Stimulated activated CD8-positive, alpha-beta memory T cell treated with anti-CD3 and anti-CD28 coated beads, Interleukin-15, amount 100 ng/mL, for 24 hours (primary cell): ENCODE measurements around the gene APOC4.
A peak's percentile ranks its signal among the peaks of the same experiment; 100 is the strongest.
"Not testable (repeated sequence)": the region's sequence is repeated elsewhere in the genome, so short reads cannot be mapped to it uniquely, and the experiment has no call there.

ENCODE experiments used
- DNase-seq: peaks from one replicate; pipeline ENCODE4 v3.0.0-alpha.2; 2020; ENCODE audit warnings: low read depth

APOC4 gene, protein sequence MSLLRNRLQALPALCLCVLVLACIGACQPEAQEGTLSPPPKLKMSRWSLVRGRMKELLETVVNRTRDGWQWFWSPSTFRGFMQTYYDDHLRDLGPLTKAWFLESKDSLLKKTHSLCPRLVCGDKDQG

DNA sequence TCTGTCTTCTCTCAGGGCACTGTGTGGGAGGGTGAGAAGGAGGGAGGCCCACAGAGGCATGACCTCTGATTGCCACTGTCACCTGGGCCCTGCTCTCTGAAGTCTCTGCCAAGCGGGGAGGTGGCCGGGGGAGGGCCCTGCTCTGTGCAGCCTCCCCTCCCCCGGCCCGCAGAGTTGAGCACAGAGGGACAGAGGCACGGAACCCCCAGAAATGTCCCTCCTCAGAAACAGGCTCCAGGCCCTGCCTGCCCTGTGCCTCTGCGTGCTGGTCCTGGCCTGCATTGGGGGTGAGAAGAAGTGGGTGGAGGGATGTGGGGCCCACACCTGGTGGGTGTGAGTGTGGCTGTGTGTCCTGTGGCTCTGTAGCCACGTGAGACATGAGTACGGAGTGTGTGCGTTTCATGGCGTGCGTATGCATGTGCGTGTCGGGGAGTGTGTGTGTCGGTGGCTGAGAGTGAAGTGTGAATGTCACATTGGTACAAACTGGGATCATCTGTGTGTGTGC lies at the start of gene APOC4:
Gene APOC4, plus strand, starts transcription at position 171 of the 505 bp plus-strand sequence. Its CDS starts 41 bp downstream, at position 212.
- DNase-seq = no peak

DNA sequence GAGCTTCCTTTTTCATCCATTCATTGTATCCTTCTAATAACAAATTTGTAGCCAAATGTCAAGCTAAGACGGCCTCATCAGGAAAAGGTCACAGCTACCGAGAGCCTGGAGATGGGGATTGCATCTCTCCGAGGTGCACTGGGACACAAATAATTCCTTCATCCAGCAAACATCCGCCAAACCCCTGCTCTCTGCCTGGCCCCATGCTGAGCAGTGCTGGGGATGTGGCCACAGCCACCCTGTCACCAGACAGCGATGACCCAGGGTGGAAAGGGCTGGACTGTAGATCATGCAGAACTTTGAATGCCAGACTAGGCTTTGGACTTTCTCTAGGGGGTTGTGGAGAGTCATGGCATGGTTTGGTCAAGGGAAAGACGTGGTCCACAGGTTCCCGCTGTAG lies 49.1 kb upstream of the APOC4 start:
- DNase-seq = no peak

DNA sequence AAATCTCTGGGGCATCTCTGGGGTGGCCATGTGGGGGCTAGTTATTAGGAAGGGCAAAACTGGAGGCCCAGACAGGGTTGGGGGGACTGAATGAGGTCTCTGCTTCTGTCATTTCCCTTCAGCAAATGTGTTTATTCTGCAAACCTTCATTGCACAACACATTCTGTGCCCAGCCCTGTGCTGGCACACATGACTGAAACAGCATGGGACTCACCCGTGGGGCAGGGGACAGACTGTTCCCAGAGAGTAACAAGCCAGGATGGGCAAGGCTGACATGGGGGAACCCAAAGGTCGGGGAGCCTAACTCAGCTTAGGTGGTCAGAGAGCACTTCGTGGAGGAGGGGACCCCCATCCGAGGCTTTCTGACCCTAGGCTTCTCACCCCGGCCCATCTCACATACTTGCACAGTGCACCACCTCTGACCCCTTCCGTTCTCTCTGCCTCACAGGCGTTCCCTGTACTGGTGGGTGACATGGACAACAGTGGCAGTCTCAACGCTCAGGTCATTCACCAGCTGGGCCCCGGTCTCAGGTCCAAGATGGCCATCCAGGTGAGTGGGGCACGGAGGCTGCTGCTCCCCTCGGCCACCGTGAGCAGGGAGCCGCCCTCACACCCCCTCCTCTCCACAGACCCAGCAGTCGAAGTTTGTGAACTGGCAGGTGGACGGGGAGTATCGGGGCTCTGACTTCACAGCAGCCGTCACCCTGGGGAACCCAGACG lies 48.5 kb upstream of the APOC4 start:
- DNase-seq = no peak

DNA sequence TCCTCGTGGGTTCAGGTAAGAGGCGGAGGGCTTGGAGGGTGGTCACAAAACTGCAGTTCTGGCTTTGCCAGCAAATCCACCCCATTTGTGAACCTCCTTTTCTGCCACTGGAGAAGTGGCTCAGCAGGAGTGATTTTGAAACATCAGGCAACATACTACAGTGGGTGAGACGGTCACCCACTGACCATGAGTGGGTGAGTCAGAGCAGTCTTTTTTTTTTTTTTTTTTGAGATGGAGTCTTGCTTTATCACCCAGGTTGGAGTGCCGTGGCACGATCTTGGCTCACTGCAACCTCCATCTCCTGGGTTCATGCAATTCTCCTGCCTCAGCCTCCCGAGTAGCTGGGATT lies 48.0 kb upstream of the APOC4 start:
- DNase-seq = no peak

DNA sequence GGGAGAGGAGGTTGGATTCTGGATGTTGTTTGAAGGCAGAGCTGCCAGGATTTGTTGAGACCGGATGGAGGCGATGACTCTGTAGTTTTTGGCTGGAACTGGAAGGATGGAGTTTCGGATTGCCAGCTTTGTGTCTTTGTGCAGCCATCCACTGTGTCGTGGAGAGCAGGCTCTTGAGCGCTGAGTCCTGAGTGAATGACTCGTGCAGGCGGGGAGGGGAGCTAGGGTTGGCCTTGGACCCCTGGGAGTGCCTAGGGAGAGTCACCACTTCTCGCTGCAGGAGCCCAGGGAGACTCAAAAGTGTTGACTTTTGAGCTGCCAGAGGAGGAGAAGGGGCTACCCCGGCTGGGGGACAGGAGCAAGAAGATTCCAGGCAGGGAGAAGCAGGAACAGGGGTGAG lies 47.1 kb upstream of the APOC4 start:
- no peak for DNase-seq

DNA sequence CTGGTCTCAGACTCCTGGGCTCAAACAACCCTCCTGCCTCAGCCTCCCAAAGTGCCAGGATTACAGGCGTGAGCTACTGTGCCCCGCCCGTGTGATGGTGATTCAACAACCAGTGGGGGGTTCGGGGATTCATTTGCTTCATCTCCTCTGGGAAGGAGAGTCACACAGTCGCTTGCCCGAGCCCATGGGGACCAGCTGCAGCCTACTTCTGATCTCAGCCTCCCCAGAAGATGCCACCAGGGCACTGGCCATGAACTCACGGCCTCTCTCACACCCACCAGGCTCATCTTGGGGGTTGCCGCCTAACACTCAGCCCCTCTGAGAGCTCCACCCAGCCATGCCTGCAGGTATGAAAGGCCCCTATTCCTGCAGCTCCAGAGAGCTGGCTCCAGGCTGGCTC lies 44.2 kb upstream of the APOC4 start:
- DNase-seq = no peak

DNA sequence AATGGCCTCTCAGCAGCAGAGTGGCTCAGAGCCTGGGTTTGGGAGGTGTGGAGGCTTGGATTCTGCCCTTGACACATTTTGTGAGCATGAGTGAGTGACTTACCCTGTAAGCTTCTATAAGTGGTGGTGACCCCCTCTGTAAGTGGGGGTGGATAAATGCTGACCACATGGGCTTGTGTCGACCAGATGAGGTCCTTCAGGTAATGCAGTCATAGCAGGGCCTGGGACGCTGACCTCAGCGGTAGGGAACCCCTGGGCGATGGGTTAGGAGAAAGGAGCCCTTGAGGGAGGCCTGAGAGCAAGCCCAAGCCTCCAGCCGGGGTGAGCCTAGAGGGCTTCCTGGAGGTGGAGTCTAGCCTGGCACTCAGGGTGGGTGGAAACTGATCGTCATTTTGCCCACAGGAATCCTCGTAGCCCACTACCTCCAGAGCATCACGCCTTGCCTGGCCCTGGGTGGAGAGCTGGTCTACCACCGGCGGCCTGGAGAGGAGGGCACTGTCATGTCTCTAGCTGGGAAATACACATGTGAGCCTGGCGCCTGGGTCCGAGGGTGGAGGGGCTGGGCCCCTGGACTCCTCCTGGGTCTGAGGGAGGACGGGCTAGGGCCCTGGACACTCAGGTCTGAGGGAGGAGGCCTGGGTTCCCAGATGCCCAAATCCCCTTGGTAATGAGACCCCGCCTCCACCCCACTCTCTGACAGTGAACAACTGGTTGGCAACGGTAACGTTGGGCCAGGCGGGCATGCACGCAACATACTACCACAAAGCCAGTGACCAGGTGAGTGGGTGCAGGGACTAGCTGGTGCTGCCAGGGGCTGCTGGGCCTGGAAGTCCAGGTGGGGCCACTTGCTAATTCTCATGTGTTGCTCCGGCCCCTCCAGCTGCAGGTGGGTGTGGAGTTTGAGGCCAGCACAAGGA lies 41.5 kb upstream of the APOC4 start:
- no peak for DNase-seq

DNA sequence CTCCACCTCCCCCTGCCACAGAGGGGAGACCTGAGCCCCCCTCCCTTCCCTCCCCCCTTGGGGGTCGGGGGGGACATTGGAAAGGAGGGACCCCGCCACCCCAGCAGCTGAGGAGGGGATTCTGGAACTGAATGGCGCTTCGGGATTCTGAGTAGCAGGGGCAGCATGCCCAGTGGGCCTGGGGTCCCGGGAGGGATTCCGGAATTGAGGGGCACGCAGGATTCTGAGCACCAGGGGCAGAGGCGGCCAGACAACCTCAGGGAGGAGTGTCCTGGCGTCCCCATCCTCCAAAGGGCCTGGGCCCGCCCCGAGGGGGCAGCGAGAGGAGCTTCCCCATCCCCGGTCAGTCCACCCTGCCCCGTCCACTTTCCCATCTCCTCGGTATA lies 38.8 kb upstream of the APOC4 start:
- no peak for DNase-seq

DNA sequence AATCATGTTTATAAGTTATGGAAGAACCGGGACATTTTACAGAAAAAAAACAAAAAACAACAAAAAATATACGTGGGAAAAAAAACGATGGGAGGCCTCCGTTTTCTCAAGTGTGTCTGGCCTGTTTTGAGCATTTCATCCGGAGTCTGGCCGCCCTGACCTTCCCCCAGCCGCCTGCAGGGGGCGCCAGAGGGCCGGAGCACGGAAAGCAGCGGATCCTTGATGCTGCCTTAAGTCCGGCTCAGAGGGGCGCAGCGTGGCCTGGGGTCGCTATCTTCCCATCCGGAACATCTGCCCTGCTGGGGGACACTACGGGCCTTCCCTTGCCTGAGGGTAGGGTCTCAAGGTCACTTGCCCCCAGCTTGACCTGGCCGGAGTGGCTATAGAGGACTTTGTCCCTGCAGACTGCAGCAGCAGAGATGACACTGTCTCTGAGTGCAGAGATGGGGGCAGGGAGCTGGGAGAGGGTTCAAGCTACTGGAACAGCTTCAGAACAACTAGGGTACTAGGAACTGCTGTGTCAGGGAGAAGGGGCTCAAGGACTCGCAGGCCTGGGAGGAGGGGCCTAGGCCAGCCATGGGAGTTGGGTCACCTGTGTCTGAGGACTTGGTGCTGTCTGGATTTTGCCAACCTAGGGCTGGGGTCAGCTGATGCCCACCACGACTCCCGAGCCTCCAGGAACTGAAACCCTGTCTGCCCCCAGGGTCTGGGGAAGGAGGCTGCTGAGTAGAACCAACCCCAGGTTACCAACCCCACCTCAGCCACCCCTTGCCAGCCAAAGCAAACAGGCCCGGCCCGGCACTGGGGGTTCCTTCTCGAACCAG lies 38.2 kb upstream of the APOC4 start:
- peak; percentile 79 for DNase-seq

DNA sequence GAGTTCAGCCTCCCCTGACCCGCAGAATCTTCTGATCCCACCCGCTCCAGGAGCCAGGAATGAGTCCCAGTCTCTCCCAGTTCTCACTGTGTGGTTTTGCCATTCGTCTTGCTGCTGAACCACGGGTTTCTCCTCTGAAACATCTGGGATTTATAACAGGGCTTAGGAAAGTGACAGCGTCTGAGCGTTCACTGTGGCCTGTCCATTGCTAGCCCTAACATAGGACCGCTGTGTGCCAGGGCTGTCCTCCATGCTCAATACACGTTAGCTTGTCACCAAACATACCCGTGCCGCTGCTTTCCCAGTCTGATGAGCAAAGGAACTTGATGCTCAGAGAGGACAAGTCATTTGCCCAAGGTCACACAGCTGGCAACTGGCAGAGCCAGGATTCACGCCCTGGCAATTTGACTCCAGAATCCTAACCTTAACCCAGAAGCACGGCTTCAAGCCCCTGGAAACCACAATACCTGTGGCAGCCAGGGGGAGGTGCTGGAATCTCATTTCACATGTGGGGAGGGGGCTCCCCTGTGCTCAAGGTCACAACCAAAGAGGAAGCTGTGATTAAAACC lies 37.5 kb upstream of the APOC4 start:
- no peak for DNase-seq

DNA sequence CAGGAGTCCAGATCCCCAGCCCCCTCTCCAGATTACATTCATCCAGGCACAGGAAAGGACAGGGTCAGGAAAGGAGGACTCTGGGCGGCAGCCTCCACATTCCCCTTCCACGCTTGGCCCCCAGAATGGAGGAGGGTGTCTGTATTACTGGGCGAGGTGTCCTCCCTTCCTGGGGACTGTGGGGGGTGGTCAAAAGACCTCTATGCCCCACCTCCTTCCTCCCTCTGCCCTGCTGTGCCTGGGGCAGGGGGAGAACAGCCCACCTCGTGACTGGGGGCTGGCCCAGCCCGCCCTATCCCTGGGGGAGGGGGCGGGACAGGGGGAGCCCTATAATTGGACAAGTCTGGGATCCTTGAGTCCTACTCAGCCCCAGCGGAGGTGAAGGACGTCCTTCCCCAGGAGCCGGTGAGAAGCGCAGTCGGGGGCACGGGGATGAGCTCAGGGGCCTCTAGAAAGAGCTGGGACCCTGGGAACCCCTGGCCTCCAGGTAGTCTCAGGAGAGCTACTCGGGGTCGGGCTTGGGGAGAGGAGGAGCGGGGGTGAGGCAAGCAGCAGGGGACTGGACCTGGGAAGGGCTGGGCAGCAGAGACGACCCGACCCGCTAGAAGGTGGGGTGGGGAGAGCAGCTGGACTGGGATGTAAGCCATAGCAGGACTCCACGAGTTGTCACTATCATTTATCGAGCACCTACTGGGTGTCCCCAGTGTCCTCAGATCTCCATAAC lies 36.4 kb upstream of the APOC4 start, which contains the start of gene APOE:
Gene APOE, plus strand, starts transcription at position 360 of the 724 bp plus-strand sequence. CDS start 829 bp downstream, outside the sequence.
- no peak for DNase-seq

DNA sequence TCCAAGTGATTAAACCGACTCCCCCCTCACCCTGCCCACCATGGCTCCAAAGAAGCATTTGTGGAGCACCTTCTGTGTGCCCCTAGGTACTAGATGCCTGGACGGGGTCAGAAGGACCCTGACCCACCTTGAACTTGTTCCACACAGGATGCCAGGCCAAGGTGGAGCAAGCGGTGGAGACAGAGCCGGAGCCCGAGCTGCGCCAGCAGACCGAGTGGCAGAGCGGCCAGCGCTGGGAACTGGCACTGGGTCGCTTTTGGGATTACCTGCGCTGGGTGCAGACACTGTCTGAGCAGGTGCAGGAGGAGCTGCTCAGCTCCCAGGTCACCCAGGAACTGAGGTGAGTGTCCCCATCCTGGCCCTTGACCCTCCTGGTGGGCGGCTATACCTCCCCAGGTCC lies 34.4 kb upstream of the APOC4 start:
- no peak for DNase-seq

DNA sequence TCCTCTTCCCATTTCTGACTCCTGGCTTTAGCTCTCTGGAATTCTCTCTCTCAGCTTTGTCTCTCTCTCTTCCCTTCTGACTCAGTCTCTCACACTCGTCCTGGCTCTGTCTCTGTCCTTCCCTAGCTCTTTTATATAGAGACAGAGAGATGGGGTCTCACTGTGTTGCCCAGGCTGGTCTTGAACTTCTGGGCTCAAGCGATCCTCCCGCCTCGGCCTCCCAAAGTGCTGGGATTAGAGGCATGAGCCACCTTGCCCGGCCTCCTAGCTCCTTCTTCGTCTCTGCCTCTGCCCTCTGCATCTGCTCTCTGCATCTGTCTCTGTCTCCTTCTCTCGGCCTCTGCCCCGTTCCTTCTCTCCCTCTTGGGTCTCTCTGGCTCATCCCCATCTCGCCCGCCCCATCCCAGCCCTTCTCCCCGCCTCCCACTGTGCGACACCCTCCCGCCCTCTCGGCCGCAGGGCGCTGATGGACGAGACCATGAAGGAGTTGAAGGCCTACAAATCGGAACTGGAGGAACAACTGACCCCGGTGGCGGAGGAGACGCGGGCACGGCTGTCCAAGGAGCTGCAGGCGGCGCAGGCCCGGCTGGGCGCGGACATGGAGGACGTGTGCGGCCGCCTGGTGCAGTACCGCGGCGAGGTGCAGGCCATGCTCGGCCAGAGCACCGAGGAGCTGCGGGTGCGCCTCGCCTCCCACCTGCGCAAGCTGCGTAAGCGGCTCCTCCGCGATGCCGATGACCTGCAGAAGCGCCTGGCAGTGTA lies 33.8 kb upstream of the APOC4 start:
- DNase-seq = no peak

DNA sequence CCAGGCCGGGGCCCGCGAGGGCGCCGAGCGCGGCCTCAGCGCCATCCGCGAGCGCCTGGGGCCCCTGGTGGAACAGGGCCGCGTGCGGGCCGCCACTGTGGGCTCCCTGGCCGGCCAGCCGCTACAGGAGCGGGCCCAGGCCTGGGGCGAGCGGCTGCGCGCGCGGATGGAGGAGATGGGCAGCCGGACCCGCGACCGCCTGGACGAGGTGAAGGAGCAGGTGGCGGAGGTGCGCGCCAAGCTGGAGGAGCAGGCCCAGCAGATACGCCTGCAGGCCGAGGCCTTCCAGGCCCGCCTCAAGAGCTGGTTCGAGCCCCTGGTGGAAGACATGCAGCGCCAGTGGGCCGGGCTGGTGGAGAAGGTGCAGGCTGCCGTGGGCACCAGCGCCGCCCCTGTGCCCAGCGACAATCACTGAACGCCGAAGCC lies 33.2 kb upstream of the APOC4 start:
- DNase-seq = no peak

DNA sequence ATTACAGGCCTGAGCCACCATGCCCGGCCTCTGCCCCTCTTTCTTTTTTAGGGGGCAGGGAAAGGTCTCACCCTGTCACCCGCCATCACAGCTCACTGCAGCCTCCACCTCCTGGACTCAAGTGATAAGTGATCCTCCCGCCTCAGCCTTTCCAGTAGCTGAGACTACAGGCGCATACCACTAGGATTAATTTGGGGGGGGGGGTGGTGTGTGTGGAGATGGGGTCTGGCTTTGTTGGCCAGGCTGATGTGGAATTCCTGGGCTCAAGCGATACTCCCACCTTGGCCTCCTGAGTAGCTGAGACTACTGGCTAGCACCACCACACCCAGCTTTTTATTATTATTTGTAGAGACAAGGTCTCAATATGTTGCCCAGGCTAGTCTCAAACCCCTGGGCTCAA lies 32.3 kb upstream of the APOC4 start:
- no peak for DNase-seq

DNA sequence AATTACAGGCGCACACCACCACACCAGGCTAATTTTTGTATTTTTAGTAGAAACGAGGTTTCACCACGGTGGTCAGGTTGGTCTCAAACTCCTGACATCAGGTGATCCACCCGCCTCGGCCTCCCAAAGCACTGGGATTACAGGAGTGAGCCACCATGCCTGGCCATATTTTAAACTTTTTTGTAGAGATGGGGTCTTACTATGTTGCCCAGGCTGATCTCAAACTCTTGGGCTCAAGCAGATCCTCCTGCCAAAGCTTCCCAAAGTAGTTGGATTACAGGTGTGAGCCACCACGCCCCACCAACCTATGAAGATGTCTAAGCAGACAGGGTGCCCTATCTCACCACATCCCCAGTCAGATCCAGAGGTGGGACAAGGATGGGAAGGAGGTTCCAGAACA lies 30.1 kb upstream of the APOC4 start:
- DNase-seq = not testable (repeated sequence)

DNA sequence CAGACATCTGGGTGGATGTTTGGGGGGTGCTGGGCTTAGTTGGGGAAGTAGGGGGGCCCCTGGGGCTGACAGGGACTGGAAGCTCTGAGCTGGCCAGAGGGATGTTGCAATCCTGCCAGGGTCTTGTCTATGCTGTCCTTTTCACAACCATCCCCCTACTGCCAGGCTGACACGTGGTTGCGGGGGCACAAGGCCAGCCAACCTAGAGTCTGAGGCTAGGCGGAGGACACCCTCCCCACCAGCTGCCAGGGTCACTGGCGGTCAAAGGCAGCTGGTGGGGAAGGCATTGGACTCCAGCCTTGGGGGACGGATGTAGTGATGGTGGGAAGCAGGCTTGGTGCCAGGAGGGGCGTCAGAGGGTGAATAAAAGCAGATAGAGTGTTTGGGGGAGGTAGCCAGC lies 29.2 kb upstream of the APOC4 start:
- DNase-seq = no peak

DNA sequence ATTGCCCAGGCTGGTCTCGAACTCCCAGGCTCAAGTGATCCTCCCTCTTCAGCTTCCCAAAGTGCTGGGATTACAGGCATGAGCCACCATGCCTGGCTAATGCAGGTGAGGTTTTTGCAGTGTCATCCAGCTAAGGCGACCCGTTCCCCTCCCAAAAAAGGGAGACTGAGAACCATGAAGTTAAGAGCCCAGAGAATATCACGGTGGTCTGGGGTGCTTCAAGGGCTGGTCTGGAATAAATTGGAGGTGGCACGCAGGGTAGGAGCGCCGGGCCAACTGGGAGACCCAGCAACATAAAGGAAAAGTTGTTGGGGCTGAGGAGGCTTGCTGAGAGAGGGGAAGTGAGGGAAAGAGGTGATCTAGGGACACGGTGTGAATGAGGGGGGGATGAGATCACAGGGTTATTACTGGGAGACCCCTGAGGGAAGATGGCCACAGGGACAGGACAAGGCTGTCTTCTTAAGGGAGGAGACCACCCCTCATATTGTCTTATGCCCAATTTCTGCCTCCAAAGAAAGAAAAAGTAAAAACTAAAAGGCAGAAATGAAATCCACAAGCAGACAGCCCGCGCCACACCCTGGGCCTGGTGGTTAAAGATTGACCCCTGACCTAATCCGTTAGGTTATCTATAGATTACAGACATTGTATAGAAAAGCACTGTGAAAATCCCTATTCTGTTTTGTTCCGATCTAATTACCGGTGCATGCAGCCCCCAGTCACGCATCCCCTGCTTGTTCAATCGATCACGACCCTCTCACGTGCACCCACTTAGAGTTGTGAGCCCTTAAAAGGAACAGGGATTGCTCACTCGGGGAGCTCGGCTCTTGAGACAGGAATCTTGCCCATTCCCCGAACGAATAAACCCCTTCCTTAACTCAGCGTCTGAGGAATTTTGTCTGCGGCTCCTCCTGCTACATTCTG lies 28.3 kb upstream of the APOC4 start:
- DNase-seq = not testable (repeated sequence)
